DMS 273 (cell line): Measurements from ENCODE around the gene CBFA2T3.
A peak's percentile ranks its signal among the peaks of the same experiment; 100 is the strongest.
"Not testable (repeated sequence)": the region's sequence is repeated elsewhere in the genome, so short reads cannot be mapped to it uniquely, and the experiment has no call there.

Source experiments
- DNase-seq: peaks from one replicate; lab custom pipeline; 2025; ENCODE audit not compliant: unreplicated experiment; lab: John Stamatoyannopoulos, UW

The CBFA2T3 gene

GRCh38 chr16:88977018-88977811 lies at the start of gene CBFA2T3:
Gene CBFA2T3 (minus strand): TSS chr16:88977207. CDS start chr16:88976807, 400 bp downstream.
- DNase-seq: no peak

GRCh38 chr16:89026121-89026612 lies 49.2 kb upstream of the CBFA2T3 start:
- DNase-seq: no peak

- DNase-seq: no peak
These were observed 48.6 kb upstream of the CBFA2T3 start for GRCh38 chr16:89025636-89026035.

- DNase-seq: peak; percentile 48
These were observed 47.6 kb upstream of the CBFA2T3 start for GRCh38 chr16:89024546-89025060.

- DNase-seq: peak; percentile 82
These were observed 46.9 kb upstream of the CBFA2T3 start for GRCh38 chr16:89023621-89024511.

- no peak for DNase-seq
These were observed 46.1 kb upstream of the CBFA2T3 start for GRCh38 chr16:89023151-89023551.

GRCh38 chr16:89022051-89022836 lies 45.2 kb upstream of the CBFA2T3 start:
- no peak for DNase-seq

GRCh38 chr16:89020925-89021595 lies 44.1 kb upstream of the CBFA2T3 start:
- DNase-seq: no peak

- no peak for DNase-seq
These were observed 43.3 kb upstream of the CBFA2T3 start for GRCh38 chr16:89020068-89020924.

- no peak for DNase-seq
These were observed 42.5 kb upstream of the CBFA2T3 start for GRCh38 chr16:89019511-89019910.

- DNase-seq: peak; percentile 60
These were observed 41.5 kb upstream of the CBFA2T3 start for GRCh38 chr16:89018282-89019158.

GRCh38 chr16:89017543-89018281 lies 40.7 kb upstream of the CBFA2T3 start:
- no peak for DNase-seq

GRCh38 chr16:89016561-89016960 lies 39.6 kb upstream of the CBFA2T3 start:
- not testable (repeated sequence) for DNase-seq

GRCh38 chr16:89015271-89015859 lies 38.4 kb upstream of the CBFA2T3 start:
- no peak for DNase-seq

- no peak for DNase-seq
These were observed 37.6 kb upstream of the CBFA2T3 start for GRCh38 chr16:89014403-89015230.

GRCh38 chr16:89013692-89014402 lies 36.8 kb upstream of the CBFA2T3 start:
- DNase-seq: no peak
